Activated CD8-positive, alpha-beta T cell treated with anti-CD3 and anti-CD28 coated beads, Interleukin-2, amount 10 ng/mL, durations not matched to agents 7 days and 5 days (primary cell): ENCODE data around the gene SNAPC4. TPM values are rescaled to one million over a fixed set of nuclear protein-coding genes. Genes with fewer than 3 reads are reported as not detected.
"Not testable (repeated sequence)": the region's sequence is repeated elsewhere in the genome, so short reads cannot be mapped to it uniquely, and the experiment has no call there.

Experiments
- ATAC-seq: fragments of 150-1000 bp; cut with Tn5 transposase; one replicate; pipeline ENCODE4 v1.10.0; 2021; ENCODE audit warnings: moderate library complexity
- CTCF ChIA-PET: fragments of 350-600 bp; sonication (Branson Sonifier 250); formaldehyde crosslinking; loops from one replicate; lab custom pipeline; 2021; ENCODE audit warnings: antibody characterized with exemption; lab: Charles Lee
- POLR2A ChIA-PET: fragments of 350-600 bp; sonication (Branson Sonifier 250); formaldehyde crosslinking; loops from one replicate; lab custom pipeline; 2021; ENCODE audit warnings: antibody characterized with exemption; lab: Charles Lee
- DNase-seq: peaks from one replicate; pipeline ENCODE4 v3.0.0-alpha.2; 2020
- H3K27ac Mint-ChIP-seq: one replicate; pipeline ENCODE4 v1.8.0; 2021; ENCODE audit warnings: mild to moderate bottlenecking, mixed read lengths
- H3K27me3 Mint-ChIP-seq: one replicate; pipeline ENCODE4 v1.8.0; 2021; ENCODE audit warnings: low read depth, mixed read lengths
- H3K36me3 Mint-ChIP-seq: one replicate; pipeline ENCODE4 v1.8.0; 2021; ENCODE audit warnings: low read depth, mixed read lengths
- H3K4me1 Mint-ChIP-seq: one replicate; pipeline ENCODE4 v1.8.0; 2021; ENCODE audit warnings: low read depth, mixed read lengths
- H3K4me3 Mint-ChIP-seq: one replicate; pipeline ENCODE4 v1.8.0; 2021; ENCODE audit warnings: mild to moderate bottlenecking, mixed read lengths
- H3K9me3 Mint-ChIP-seq: one replicate; pipeline ENCODE4 v1.8.0; 2022; ENCODE audit warnings: mixed read lengths; ENCODE audit not compliant: insufficient read depth
- total RNA-seq, 2 experiments: library from RNA; stranded (reverse); gene quantifications; one replicate each; pipeline ENCODE4 v1.2.3, GENCODE V29; 2021

The SNAPC4 gene
- total RNA-seq, 2 experiments from 2014 or later, result 9.5 to 9.6 TPM

- H3K4me1 Mint-ChIP-seq, result peaks cover 11% of the 10 kb centered on the region
- no peak for ATAC-seq
- H3K36me3 Mint-ChIP-seq, result peaks cover 14% of the 10 kb centered on the region
- POLR2A ChIA-PET, result no interaction called here
- no peak overlapping the region for H3K4me3 Mint-ChIP-seq
- no peaks in the 10 kb centered on the region for H3K27me3 Mint-ChIP-seq
- H3K9me3 Mint-ChIP-seq, result no peaks in the 10 kb centered on the region
- CTCF ChIA-PET, result no interaction called here
- DNase-seq, result no peak
- H3K27ac Mint-ChIP-seq, result no peak overlapping the region
Measured at GRCh38 chr9:136431782-136432350, 31.9 kb upstream of the SNAPC4 start.

- ATAC-seq (no peak), DNase-seq (no peak)
- ChIA-PET POLR2A (no interaction called here), CTCF (no interaction called here)
- Mint-ChIP-seq H3K9me3 (no peaks in the 10 kb centered on the region), H3K36me3 (peaks cover 10% of the 10 kb centered on the region), H3K4me1 (peaks cover under 1% of the 10 kb centered on the region), H3K27me3 (no peaks in the 10 kb centered on the region), H3K4me3 (no peak overlapping the region), H3K27ac (no peak overlapping the region)
Measured at GRCh38 chr9:136430588-136431234, 30.7 kb upstream of the SNAPC4 start.

- H3K9me3 Mint-ChIP-seq, result no peaks in the 10 kb centered on the region
- ChIA-PET CTCF (no interaction called here), POLR2A (no interaction called here)
- ATAC-seq (no peak), DNase-seq (no peak)
- H3K4me3 Mint-ChIP-seq, result no peak overlapping the region
- H3K27me3 Mint-ChIP-seq, result no peaks in the 10 kb centered on the region
- H3K4me1 Mint-ChIP-seq, result peaks cover 3% of the 10 kb centered on the region
- H3K36me3 Mint-ChIP-seq, result peaks cover 13% of the 10 kb centered on the region
- H3K27ac Mint-ChIP-seq, result no peak overlapping the region
Measured at GRCh38 chr9:136429683-136430491, 29.9 kb upstream of the SNAPC4 start.

- no peaks in the 10 kb centered on the region for H3K9me3 Mint-ChIP-seq
- CTCF ChIA-PET, result no interaction called here
- no peak overlapping the region for H3K4me3 Mint-ChIP-seq
- ATAC-seq, result no peak
- peaks cover 3% of the 10 kb centered on the region for H3K4me1 Mint-ChIP-seq
- DNase-seq, result no peak
- POLR2A ChIA-PET, result interaction anchor here (0.6 kb wide), 1 partner anchor 11 kb away, joined by 5 read pairs; no protein-coding TSS in a partner anchor
- H3K27ac Mint-ChIP-seq, result no peak overlapping the region
- H3K36me3 Mint-ChIP-seq, result peaks cover 16% of the 10 kb centered on the region
- H3K27me3 Mint-ChIP-seq, result no peaks in the 10 kb centered on the region
Measured at GRCh38 chr9:136429075-136429628, 29.2 kb upstream of the SNAPC4 start.

GRCh38 chr9:136426787-136427186 lies 26.8 kb upstream of the SNAPC4 start:
- Mint-ChIP-seq H3K4me3 (no peak overlapping the region), H3K27ac (no peak overlapping the region), H3K4me1 (peaks cover 3% of the 10 kb centered on the region), H3K27me3 (no peaks in the 10 kb centered on the region), H3K36me3 (peaks cover 33% of the 10 kb centered on the region), H3K9me3 (no peaks in the 10 kb centered on the region)
- ChIA-PET CTCF (no interaction called here), POLR2A (no interaction called here)
- no peak for DNase-seq
- ATAC-seq, result no peak

- POLR2A ChIA-PET, result interaction anchor here (0.6 to 1.5 kb wide), 5 partner anchors 11 to 1149 kb away, joined by 3 to 5 read pairs (median 4); no protein-coding TSS in a partner anchor
- ATAC-seq, H3K4me3 Mint-ChIP-seq, H3K27me3 Mint-ChIP-seq, H3K4me1 Mint-ChIP-seq, H3K27ac Mint-ChIP-seq, H3K9me3 Mint-ChIP-seq, CTCF ChIA-PET, DNase-seq: not testable (repeated sequence)
- peaks cover 34% of the 10 kb centered on the region for H3K36me3 Mint-ChIP-seq
Measured at GRCh38 chr9:136425367-136425766, 25.4 kb upstream of the SNAPC4 start.

GRCh38 chr9:136424750-136425362 lies 24.9 kb upstream of the SNAPC4 start:
- no peak overlapping the region for H3K4me3 Mint-ChIP-seq
- no peak for ATAC-seq
- H3K4me1 Mint-ChIP-seq, result peaks cover 3% of the 10 kb centered on the region
- ChIA-PET POLR2A (interaction anchor here (0.6 to 1.5 kb wide), 4 partner anchors 11 to 1150 kb away, joined by 3 to 5 read pairs (median 4); no protein-coding TSS in a partner anchor), CTCF (interaction anchor here (0.6 to 1.4 kb wide), 3 partner anchors 23 to 29 kb away, joined by 3 to 4 read pairs (median 3); no protein-coding TSS in a partner anchor)
- no peaks in the 10 kb centered on the region for H3K27me3 Mint-ChIP-seq
- DNase-seq, result no peak
- H3K9me3 Mint-ChIP-seq, result no peaks in the 10 kb centered on the region
- H3K36me3 Mint-ChIP-seq, result peaks cover 35% of the 10 kb centered on the region
- H3K27ac Mint-ChIP-seq, result no peak overlapping the region

GRCh38 chr9:136423432-136424146 lies 23.6 kb upstream of the SNAPC4 start:
- Mint-ChIP-seq H3K9me3 (no peaks in the 10 kb centered on the region), H3K36me3 (peaks cover 38% of the 10 kb centered on the region), H3K4me3 (no peak overlapping the region), H3K27ac (no peak overlapping the region), H3K4me1 (peaks cover 3% of the 10 kb centered on the region), H3K27me3 (no peaks in the 10 kb centered on the region)
- ChIA-PET CTCF (interaction anchor here (1.2 to 1.4 kb wide), 2 partner anchors 23 to 30 kb away, joined by 3 to 4 read pairs; no protein-coding TSS in a partner anchor), POLR2A (interaction anchor here (1.1 kb wide), 1 partner anchor 9 kb away, joined by 3 read pairs; no protein-coding TSS in a partner anchor)
- ATAC-seq (no peak), DNase-seq (no peak)

- CTCF ChIA-PET, result no interaction called here
- peaks cover 3% of the 10 kb centered on the region for H3K4me1 Mint-ChIP-seq
- no peaks in the 10 kb centered on the region for H3K27me3 Mint-ChIP-seq
- POLR2A ChIA-PET, result interaction anchor here (1.0 to 1.1 kb wide), 2 partner anchors 10 to 40 kb away, joined by 3 read pairs; no protein-coding TSS in a partner anchor
- H3K9me3 Mint-ChIP-seq, result no peaks in the 10 kb centered on the region
- no peak overlapping the region for H3K27ac Mint-ChIP-seq
- H3K4me3 Mint-ChIP-seq, result no peak overlapping the region
- DNase-seq (no peak), ATAC-seq (no peak)
- peaks cover 39% of the 10 kb centered on the region for H3K36me3 Mint-ChIP-seq
Measured at GRCh38 chr9:136422876-136423275, 22.9 kb upstream of the SNAPC4 start.

- Mint-ChIP-seq H3K4me1 (peaks cover 3% of the 10 kb centered on the region), H3K27me3 (no peaks in the 10 kb centered on the region), H3K36me3 (peaks cover 45% of the 10 kb centered on the region), H3K4me3 (no peak overlapping the region), H3K27ac (no peak overlapping the region), H3K9me3 (no peaks in the 10 kb centered on the region)
- no peak for ATAC-seq
- CTCF ChIA-PET, result no interaction called here
- DNase-seq, result no peak
- POLR2A ChIA-PET, result no interaction called here
Measured at GRCh38 chr9:136421791-136422190, 21.8 kb upstream of the SNAPC4 start.

GRCh38 chr9:136419092-136419420 lies 19.1 kb upstream of the SNAPC4 start:
- H3K9me3 Mint-ChIP-seq, result no peaks in the 10 kb centered on the region
- no peaks in the 10 kb centered on the region for H3K27me3 Mint-ChIP-seq
- H3K36me3 Mint-ChIP-seq, result peaks cover 49% of the 10 kb centered on the region
- ChIA-PET CTCF (interaction anchor here (1.2 kb wide), 1 partner anchor 15 kb away, joined by 3 read pairs; no protein-coding TSS in a partner anchor), POLR2A (interaction anchor here (0.6 to 1.2 kb wide), 2 partner anchors 9 to 90 kb away, joined by 4 to 5 read pairs; partner anchors contain the start of genes ENTR1 and PMPCA)
- H3K27ac Mint-ChIP-seq, result no peak overlapping the region
- H3K4me1 Mint-ChIP-seq, result no peaks in the 10 kb centered on the region
- H3K4me3 Mint-ChIP-seq, result no peak overlapping the region
- DNase-seq (no peak), ATAC-seq (no peak)
